ENCODE data around the gene TLDC2.
"Not testable (repeated sequence)": the region's sequence is repeated elsewhere in the genome, so short reads cannot be mapped to it uniquely, and the experiment has no call there.

Gene TLDC2
- 0 to 0.30 (median 0.19) reads per million in 4 donors for total RNA-seq

GRCh38 chr20:36875702-36876472 is at the start of gene TLDC2:
TSS of gene TLDC2 (plus strand) at chr20:36876138. CDS start at chr20:36876175, 37 bp downstream.
- DNase-seq: no peak

- DNase-seq: no peak
Measured at GRCh38 chr20:36826554-36827244, 49.2 kb upstream of the TLDC2 start.

DNA sequence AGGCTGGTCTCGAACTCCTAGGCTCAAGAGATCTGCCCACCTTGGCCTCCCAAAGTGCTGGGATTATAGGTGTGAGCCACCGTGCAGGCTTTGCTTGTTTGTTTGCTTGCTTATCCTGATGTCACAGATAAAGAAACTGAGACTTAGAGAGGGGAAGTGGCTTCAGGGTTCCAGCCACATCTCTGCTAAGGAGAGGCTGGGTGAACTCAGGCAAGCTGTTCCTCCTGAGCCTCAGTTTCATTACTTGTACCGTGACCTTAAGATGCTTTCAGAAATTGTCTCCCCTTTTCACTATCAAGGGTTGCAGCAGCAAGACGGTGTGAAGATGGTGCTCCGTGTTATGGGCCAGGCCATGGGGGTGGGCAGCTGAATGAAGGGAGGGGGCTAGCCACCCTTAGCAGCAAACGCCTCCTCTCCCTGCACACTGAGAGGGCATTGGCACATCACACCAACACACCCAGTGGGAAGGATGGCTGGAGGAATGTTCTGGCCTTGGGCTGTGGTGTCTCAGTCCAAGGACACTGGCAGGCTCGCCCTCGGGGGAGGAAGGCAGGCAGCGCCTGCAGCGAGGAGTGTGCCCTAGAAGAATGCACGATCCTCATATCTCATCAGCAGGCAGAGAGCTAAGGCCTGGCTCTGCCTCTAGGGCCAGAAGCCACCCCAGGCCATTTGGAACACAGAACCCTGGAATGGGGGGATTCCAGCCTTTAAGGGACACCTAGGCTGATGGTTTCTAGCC is 48.2 kb upstream of the TLDC2 start:
- DNase-seq: peak in 1 of 5 donors; percentile 52

- no peak for DNase-seq
Measured at GRCh38 chr20:36830791-36831691, 44.9 kb upstream of the TLDC2 start.

DNA sequence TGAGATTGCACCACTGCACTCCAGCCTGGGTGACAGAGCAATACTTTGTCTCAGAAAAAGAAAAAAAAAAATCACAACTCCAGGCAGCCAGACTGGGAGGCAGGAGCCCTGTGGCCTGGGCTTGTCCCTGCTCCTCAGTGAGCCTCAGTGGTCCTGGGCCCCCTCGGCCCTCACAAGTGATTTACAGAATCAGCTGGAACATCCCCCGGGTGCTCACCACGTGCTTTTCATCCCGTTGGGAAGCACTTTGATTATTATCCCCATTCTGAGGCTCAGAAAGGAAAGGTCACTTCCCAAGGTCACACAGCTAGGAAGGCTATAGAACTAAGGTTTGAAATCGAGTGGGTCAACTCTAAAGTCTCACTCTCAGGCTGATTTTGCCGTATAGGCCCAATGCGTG is 43.1 kb upstream of the TLDC2 start:
- no peak for DNase-seq

- no peak for DNase-seq
Measured at GRCh38 chr20:36833275-36834020, 42.5 kb upstream of the TLDC2 start.

GRCh38 chr20:36835025-36835424 is 40.9 kb upstream of the TLDC2 start:
- no peak for DNase-seq

- DNase-seq: peak; percentile 60 to 94 (median 73)
Measured at GRCh38 chr20:36835453-36836198, 40.3 kb upstream of the TLDC2 start.

- peak in 1 of 5 donors; percentile 57 for DNase-seq
Measured at GRCh38 chr20:36836591-36837269, 39.2 kb upstream of the TLDC2 start.

DNA sequence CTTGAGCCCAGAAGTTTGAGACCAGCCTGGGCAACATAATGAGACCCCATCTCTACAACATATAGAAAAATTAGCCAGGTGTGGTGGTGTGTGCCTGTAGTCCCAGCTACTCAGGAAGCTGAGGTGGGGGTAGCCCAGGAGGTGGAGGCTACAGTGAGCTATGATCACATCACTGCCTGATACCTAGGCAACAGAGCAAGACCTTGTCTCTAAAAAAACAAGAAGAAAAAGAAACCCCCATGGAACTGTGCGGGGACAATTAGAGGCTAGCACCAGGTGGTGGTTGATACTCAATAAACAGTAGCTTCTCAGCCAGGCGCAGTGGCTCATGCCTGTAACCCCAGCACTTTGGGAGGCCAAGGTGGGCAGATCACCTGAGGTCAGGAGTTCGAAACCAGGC is 37.6 kb upstream of the TLDC2 start:
- not testable (repeated sequence) for DNase-seq

GRCh38 chr20:36839150-36839549 is 36.8 kb upstream of the TLDC2 start:
- DNase-seq: no peak

DNA sequence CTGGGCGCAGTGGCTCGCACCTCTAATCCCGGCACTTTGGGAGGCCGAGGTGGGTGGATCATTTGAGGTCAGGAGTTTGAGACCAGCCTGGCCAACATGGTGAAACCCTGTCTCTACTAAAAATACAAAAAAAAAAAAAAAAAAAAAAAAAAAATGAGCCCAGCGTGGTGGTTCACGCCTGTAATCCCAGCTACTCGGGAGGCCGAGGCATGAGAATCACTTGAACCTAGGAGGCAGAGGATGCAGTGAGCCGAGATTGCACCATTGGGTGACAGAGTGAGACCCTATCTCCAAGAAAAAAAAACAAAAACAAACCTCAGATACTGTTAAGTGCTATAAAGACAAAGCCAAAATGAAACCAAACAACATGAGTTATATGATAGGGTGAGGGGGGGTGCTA is 34.9 kb upstream of the TLDC2 start:
- DNase-seq: not testable (repeated sequence)

DNA sequence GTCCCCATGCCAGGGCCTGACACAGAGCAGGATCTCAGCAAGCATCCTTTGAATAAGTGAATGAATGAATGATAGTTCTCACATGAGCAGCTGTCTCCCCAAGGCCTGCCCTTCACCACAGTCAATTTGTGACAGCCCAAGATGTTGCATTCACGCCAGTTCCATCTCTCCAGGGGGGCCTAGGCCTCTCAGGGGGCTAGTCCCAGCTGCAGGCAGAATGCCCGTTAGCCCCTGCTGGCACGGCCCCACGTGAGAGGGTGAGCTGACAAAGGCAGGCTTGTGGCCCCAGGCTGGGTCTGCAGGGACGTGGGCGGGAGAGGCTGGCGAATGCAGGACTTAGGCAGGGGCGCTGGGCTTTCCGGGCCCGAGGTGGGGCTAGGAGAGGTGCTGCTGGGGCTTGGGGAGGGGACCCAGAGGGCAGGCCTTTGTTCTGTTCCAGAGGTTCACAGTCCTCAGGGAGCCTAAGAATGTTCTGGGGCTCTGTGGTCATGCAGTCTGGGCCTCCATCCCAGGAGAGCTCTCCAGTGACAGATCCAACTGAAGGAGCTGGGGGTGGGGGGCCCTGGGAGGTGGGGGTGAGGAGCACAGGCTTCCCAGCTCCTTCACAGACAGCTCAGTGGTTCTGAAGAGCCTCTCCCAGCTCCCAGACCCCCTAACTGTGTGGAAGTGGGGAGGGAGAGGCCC is 30.5 kb upstream of the TLDC2 start:
- no peak for DNase-seq

DNA sequence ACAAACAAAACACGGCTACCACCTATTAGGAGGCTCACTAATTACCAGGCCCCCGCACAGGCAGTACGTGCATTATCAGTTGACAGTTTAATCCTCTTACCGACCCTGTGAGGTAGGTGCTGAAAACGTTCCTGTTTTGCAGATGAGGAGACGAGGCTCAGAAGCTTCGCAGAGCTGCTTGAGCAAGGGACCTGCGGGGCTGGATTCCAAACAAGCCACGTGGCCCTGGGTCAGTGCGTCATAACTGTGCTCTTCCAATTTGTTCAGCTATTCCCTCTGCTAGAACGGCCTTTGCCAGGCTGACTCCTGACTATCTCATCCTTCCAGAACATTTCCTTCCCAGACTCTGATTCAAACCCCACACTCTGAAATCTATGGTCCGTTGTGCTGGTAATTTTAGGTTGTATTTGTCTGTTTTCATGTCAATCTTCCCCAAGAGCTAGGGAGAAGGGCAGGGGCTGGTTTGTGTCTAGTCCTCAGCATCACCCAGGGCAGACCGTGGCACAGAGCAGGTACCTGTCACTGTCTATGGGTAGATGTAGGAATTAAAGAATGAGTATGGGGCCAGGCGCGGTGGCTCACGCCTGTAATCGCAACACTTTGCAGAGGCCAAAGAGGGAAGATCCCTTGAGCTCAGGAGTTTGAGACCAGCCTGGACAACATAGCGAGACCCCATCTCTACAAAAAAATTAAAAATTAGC is 28.8 kb upstream of the TLDC2 start:
- DNase-seq: no peak

DNA sequence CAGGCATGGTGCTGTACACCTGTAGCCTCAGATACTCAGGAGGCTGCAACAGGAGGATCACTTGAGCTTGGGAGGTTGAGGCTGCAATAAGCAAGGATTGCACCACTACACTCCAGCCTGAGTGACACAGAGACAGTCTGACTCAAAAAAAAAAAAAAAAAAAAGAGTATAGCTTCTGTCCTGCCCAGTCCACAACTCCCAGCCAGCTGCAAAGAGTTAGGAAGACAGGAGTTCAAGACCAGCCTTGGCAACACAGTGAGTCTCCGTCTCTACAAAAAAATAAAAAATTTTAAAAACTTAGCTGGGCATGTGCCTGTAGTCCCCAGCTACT is 28.3 kb upstream of the TLDC2 start:
- no peak for DNase-seq

- DNase-seq: no peak
Measured at GRCh38 chr20:36848078-36848660, 27.8 kb upstream of the TLDC2 start.

- no peak for DNase-seq
Measured at GRCh38 chr20:36848677-36849076, 27.3 kb upstream of the TLDC2 start.

- no peak for DNase-seq
Measured at GRCh38 chr20:36849333-36850065, 26.4 kb upstream of the TLDC2 start.
